ENCODE data around the gene ZBTB34. TPM values are rescaled to one million over a fixed set of nuclear protein-coding genes. Genes with fewer than 3 reads are reported as not detected.

ZBTB34 gene
- total RNA-seq, 1 experiment from 2014 or later = 15.8 TPM

DNA sequence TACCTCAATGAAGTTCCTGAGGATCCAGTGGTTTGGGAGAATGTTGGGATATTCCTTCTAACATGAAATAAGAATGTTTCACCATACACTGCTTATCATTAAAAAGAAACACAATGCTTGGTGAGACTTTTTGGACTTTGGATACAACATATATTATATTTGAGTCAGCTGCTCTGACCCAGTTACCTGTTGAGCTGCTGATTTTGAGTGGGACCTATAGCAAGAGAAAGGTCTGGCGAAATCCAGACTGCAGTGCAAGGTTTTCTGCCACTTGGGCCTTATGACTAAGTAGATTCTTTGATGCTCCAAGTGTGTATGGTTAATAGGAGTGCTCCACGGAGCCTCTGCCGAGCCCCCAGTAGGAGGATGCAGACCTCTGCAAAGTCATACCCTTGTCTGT lies 44.1 kb downstream of the ZBTB34 start:
- Mint-ChIP-seq H3K4me3 (no peak overlapping the region), H3K27ac (no peak overlapping the region), H3K4me1 (peaks cover 14 to 17% of the 10 kb centered on the region in 2 experiments), H3K27me3 (ENCODE audit: low read depth) (peaks cover 38% of the 10 kb centered on the region), H3K9me3 (peaks cover 9% of the 10 kb centered on the region in 2 experiments; a peak in 3 of 5 replicates), H3K36me3 (ENCODE audit: insufficient read depth in 1 of 3, low read depth in 3 of 3) (no peaks in the 10 kb centered on the region)
- DNase-seq = no peak
- H2BK120ac ChIP-seq (ENCODE audit: low read depth, low read length, poor library complexity, severe bottlenecking) = no peak overlapping the region
- no peak overlapping the region for H3K23ac ChIP-seq (ENCODE audit: insufficient read length, low read depth, low read length)
- H3K9ac ChIP-seq (ENCODE audit: extremely low read depth, insufficient read length, low read length) = no peak overlapping the region
- H4K5ac ChIP-seq (ENCODE audit: insufficient read length, low read depth, low read length) = no peak overlapping the region
- H3K56ac ChIP-seq (ENCODE audit: insufficient read length, low read depth, low read length) = no peak overlapping the region
- H4K91ac ChIP-seq (ENCODE audit: insufficient read length, low read depth, low read length) = no peak overlapping the region
- TF ChIP-seq, protein P1, sequence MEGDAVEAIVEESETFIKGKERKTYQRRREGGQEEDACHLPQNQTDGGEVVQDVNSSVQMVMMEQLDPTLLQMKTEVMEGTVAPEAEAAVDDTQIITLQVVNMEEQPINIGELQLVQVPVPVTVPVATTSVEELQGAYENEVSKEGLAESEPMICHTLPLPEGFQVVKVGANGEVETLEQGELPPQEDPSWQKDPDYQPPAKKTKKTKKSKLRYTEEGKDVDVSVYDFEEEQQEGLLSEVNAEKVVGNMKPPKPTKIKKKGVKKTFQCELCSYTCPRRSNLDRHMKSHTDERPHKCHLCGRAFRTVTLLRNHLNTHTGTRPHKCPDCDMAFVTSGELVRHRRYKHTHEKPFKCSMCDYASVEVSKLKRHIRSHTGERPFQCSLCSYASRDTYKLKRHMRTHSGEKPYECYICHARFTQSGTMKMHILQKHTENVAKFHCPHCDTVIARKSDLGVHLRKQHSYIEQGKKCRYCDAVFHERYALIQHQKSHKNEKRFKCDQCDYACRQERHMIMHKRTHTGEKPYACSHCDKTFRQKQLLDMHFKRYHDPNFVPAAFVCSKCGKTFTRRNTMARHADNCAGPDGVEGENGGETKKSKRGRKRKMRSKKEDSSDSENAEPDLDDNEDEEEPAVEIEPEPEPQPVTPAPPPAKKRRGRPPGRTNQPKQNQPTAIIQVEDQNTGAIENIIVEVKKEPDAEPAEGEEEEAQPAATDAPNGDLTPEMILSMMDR (conservative IDR thresholded peaks at IDR 0.05) = no peak
- no peaks in the 10 kb centered on the region for H4K20me1 ChIP-seq (ENCODE audit: control insufficient read depth, insufficient read depth, insufficient read length)
- WGBS (ENCODE audit: extremely low coverage, insufficient read length, low lambda C conversion rate) = no CpG with 5 or more reads among the region's 3 CpGs
- no peaks in the 10 kb centered on the region for H3K79me1 ChIP-seq (ENCODE audit: insufficient read depth, low read depth, low read length, poor library complexity, severe bottlenecking)
- H3K27me3 ChIP-seq (ENCODE audit: insufficient read depth, low read length) = no peaks in the 10 kb centered on the region
- no peak overlapping the region for H3K18ac ChIP-seq (ENCODE audit: insufficient read length, low read depth, low read length)
- no peak overlapping the region for H3K4ac ChIP-seq (ENCODE audit: low read depth, low read length)
- no peak overlapping the region for H3K14ac ChIP-seq (ENCODE audit: insufficient read depth, low read length)
- peaks cover 2% of the 10 kb centered on the region; the same call in 1 of the 2 replicates for H3K4me1 ChIP-seq (ENCODE audit: insufficient read depth, low read length)
- H4K8ac ChIP-seq (replicated peaks; ENCODE audit: insufficient read length, low read depth, low read length) = no peak overlapping the region
- H2BK15ac ChIP-seq (ENCODE audit: low read depth, low read length) = no peak overlapping the region
- no peaks in the 10 kb centered on the region for H3K9me3 ChIP-seq (ENCODE audit: control insufficient read depth, low read depth, low read length)
- H3K79me2 ChIP-seq (ENCODE audit: insufficient read depth, low read length) = no peaks in the 10 kb centered on the region
- no peak overlapping the region for H3K4me2 ChIP-seq (ENCODE audit: insufficient read depth, insufficient read length, low read length)
- H3K27ac ChIP-seq (ENCODE audit: insufficient read length, low read depth, low read length) = no peak overlapping the region
- no peak overlapping the region for H3T11ph ChIP-seq (ENCODE audit: low read length)
- no peak overlapping the region for H2BK20ac ChIP-seq (ENCODE audit: low read depth, low read length, poor library complexity, severe bottlenecking)
- H2BK5ac ChIP-seq (ENCODE audit: insufficient read length, low read length) = no peak overlapping the region
- no peak overlapping the region for H2BK12ac ChIP-seq (ENCODE audit: insufficient read length, low read depth, low read length)
- H2AK5ac ChIP-seq (ENCODE audit: insufficient read length, low read length) = no peak overlapping the region
- no peaks in the 10 kb centered on the region for H3K23me2 ChIP-seq (ENCODE audit: insufficient read length, low read depth, low read length, poor library complexity, severe bottlenecking)
- H2AFZ ChIP-seq (ENCODE audit: low read length) = no peak overlapping the region
